ENCODE data around the gene LIMD2. TPM values are rescaled to one million over a fixed set of nuclear protein-coding genes. Genes with fewer than 3 reads are reported as not detected.
"Not testable (repeated sequence)": the region's sequence is repeated elsewhere in the genome, so short reads cannot be mapped to it uniquely, and the experiment has no call there.

LIMD2 gene
- total RNA-seq, 1 donor from 2014 or later, result 421 TPM

DNA sequence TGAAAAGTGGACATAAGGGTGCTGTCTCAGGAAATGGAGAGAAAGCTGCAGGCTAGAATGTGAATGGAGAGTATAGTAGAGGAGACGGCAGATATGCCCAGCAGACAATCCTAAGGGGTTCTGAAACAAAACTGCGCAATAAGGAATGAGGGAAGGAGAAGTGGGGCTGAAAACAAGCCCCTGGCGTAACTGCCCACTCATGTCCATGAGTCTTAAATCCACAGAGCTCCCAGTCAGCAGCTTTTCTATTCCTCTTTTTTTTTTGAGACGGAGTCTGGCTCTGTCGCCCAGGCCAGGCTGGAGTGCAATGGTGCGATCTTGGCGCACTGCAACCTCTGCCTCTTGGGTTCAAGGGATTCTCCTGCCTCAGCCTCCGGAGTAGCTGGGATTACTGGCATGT lies 35.8 kb upstream of the LIMD2 start:
- no peak overlapping the region for H3K27ac Mint-ChIP-seq
- no peak for TF ChIP-seq CTCF (IDR thresholded peaks at IDR 0.05)
- ChIA-PET CTCF (interaction anchor here (0.8 kb wide), 1 partner anchor 30 kb away, joined by 3 read pairs; no protein-coding TSS in a partner anchor), POLR2A (interaction anchor here (0.6 to 2.7 kb wide), 2 partner anchors 24 to 38 kb away, joined by 3 to 14 read pairs; partner anchors contain the start of genes CCDC47 and DDX42)
- no peak for ATAC-seq (ENCODE audit: low read depth)
- peaks cover 10% of the 10 kb centered on the region for H3K4me1 Mint-ChIP-seq
- H3K4me3 Mint-ChIP-seq, result no peak overlapping the region
- intact Hi-C loops (cut with micrococcal nuclease), result no loop called here
- no peak for DNase-seq
- no peaks in the 10 kb centered on the region for H3K9me3 Mint-ChIP-seq
- no peaks in the 10 kb centered on the region for H3K27me3 Mint-ChIP-seq
- H3K36me3 Mint-ChIP-seq (ENCODE audit: low read depth), result peaks cover 9% of the 10 kb centered on the region

- TF ChIP-seq CTCF (IDR thresholded peaks at IDR 0.05), result no peak
- H3K27ac Mint-ChIP-seq, result no peak overlapping the region
- no peak overlapping the region for H3K4me3 Mint-ChIP-seq
- no peaks in the 10 kb centered on the region for H3K9me3 Mint-ChIP-seq
- POLR2A ChIA-PET, result interaction anchor here (0.5 to 1.3 kb wide), 3 partner anchors 18 to 81 kb away, joined by 3 read pairs; partner anchors contain the start of gene LIMD2
- no peak for ATAC-seq (ENCODE audit: low read depth)
- peaks cover 43% of the 10 kb centered on the region for H3K36me3 Mint-ChIP-seq (ENCODE audit: low read depth)
- H3K27me3 Mint-ChIP-seq, result no peaks in the 10 kb centered on the region
- DNase-seq, result no peak
- intact Hi-C loops (cut with micrococcal nuclease), result no loop called here
- CTCF ChIA-PET, result interaction anchor here (1.1 kb wide), 1 partner anchor 12 kb away, joined by 7 read pairs; no protein-coding TSS in a partner anchor
- no peaks in the 10 kb centered on the region for H3K4me1 Mint-ChIP-seq
Measured at GRCh38 chr17:63722403-63722802, 22.5 kb upstream of the LIMD2 start.

DNA sequence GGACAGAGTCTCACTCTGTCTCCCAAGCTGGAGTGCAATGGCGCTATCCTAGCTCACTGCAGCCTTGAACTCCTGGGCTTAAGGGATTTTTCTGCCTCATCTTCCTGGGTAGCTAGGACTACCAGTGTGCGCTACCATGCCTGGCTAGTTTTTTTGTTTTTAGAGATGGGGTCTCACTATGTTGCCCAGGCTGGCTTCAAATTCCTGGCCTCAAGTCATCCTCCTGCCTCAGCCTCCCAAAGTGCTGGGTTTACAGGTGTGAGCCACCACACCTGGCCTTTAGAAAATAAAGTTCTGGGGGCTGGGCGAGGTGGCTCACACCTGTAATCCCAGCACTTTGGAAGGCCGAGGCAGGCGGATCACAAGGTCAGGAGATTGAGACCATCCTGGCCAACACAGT lies 20.3 kb upstream of the LIMD2 start:
- peaks cover 40% of the 10 kb centered on the region for H3K36me3 Mint-ChIP-seq (ENCODE audit: low read depth)
- H3K9me3 Mint-ChIP-seq; CTCF ChIA-PET; DNase-seq; H3K4me1 Mint-ChIP-seq; ATAC-seq (ENCODE audit: low read depth); H3K4me3 Mint-ChIP-seq; H3K27me3 Mint-ChIP-seq; H3K27ac Mint-ChIP-seq: not testable (repeated sequence)
- intact Hi-C loops (cut with micrococcal nuclease), result loop anchor here (1.0 kb wide), 1 partner anchor 11 kb away; no protein-coding TSS in a partner anchor
- POLR2A ChIA-PET, result interaction anchor here (0.6 kb wide), 2 partner anchors 11 to 755 kb away, joined by 3 to 6 read pairs; no protein-coding TSS in a partner anchor

DNA sequence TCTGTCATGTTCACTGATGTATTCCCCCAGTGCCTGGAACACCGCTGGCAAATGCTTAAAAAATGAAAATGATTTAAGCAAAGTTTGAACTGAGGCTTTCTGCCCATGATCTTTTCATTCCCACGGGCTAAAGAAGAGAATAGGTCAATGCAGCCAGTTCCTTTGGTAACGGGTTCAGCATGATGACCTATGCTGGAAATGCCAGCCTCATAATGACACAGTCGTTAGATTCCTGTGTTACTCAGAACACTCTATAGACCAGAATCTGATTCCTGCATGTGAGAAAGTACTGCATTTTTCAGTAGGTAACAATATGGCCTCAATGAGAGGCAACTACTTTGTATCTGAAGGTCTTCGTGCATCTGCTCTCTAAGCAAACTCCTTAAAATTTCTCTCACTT lies 19.1 kb upstream of the LIMD2 start:
- ChIA-PET POLR2A (interaction anchor here (0.6 kb wide), 1 partner anchor 96 kb away, joined by 4 read pairs; no protein-coding TSS in a partner anchor), CTCF (no interaction called here)
- Mint-ChIP-seq H3K27ac (no peak overlapping the region), H3K4me3 (no peak overlapping the region), H3K9me3 (no peaks in the 10 kb centered on the region), H3K27me3 (no peaks in the 10 kb centered on the region), H3K4me1 (no peaks in the 10 kb centered on the region), H3K36me3 (ENCODE audit: low read depth) (peaks cover 43% of the 10 kb centered on the region)
- ATAC-seq (ENCODE audit: low read depth) (no peak), DNase-seq (no peak)
- TF ChIP-seq CTCF (IDR thresholded peaks at IDR 0.05), result no peak
- intact Hi-C loops (cut with micrococcal nuclease), result no loop called here

DNA sequence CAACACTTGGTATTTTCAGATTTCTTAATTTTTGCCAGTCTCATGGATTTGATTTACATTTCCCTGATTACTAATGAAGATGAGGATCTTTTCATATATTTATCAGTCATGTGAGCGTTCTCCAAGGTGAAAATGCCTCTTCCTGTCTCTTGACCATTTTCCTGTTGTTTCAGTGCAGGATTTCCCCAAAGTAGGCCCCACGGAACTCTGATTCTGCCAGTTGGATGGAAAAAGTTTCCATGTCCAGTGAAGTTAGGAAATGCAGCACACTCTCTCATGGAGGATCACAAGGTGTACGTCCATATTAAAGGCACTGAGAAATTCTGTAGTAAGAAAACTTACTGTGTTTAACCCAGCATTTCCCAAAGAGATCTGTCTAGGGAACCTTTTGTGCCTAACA lies 16.5 kb upstream of the LIMD2 start:
- ATAC-seq (ENCODE audit: low read depth) (no peak), DNase-seq (no peak)
- H3K9me3 Mint-ChIP-seq, result no peaks in the 10 kb centered on the region
- no peak for TF ChIP-seq CTCF (IDR thresholded peaks at IDR 0.05)
- no peak overlapping the region for H3K27ac Mint-ChIP-seq
- POLR2A ChIA-PET, result no interaction called here
- H3K36me3 Mint-ChIP-seq (ENCODE audit: low read depth), result peaks cover 49% of the 10 kb centered on the region
- no peaks in the 10 kb centered on the region for H3K27me3 Mint-ChIP-seq
- CTCF ChIA-PET, result no interaction called here
- H3K4me3 Mint-ChIP-seq, result no peak overlapping the region
- intact Hi-C loops (cut with micrococcal nuclease), result no loop called here
- no peaks in the 10 kb centered on the region for H3K4me1 Mint-ChIP-seq

Data from activated B cell treated with CpG ODN at 0.5 μM for 24 hours (primary cell).